Measurements from ENCODE around the gene PYGL.

DNA sequence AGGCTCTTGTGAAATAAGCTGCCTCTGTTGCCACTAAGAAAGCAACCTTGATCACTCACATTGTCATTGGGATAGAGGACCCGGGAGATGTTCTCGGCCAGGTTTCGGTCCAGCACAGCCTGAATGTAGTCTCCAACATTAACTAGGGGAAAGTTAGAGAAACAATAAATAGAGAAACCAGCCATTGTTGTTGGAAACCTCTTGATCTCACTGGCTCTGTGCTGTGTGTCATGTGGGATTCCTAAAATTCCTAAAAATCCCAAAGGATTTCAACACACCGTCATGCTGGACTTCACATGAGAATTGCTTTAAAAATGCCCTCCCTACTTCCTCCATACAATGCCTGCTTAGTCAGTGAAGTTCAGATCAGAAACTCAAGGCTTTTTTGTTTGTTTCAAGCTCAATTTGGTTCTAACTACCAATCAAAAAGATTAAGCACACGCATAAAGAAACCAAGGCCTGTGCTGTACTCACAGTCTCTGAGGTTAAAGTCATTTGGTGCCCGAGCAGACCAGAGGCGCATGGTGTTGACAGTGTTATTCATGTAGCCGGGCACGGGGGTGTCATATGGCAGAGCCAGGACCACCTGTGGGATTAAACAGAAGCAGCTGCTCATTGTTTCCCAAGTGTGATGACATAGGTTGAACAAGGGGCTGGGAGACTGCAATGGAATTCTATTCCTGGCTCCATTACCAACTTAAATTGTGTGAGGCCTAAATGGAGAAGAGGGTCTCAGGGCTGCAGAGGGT, 23.6 kb downstream of the PYGL start:
- TF ChIP-seq GATA3 (IDR thresholded peaks at IDR 0.05; ENCODE audit: low read depth, low read length) (no peak), GATA2 (IDR thresholded peaks at IDR 0.05; ENCODE audit: low read depth, low read length) (no peak)
